T-helper 1 cell treated with Interleukin-12 subunit alpha and Interleukin-12 subunit beta and Interleukin-4 antibody, amounts not matched to agents 30 μg/mL and 1 μg/mL, for 36 hours (primary cell): ENCODE results near the gene TYW1B.
"Not testable (repeated sequence)": the region's sequence is repeated elsewhere in the genome, so short reads cannot be mapped to it uniquely, and the experiment has no call there.

ENCODE experiments used
- H3K27ac Mint-ChIP-seq: one replicate; pipeline ENCODE4 v1.8.0; 2021; ENCODE audit warnings: mild to moderate bottlenecking, mixed read lengths
- H3K27me3 Mint-ChIP-seq: one replicate; pipeline ENCODE4 v1.8.0; 2021; ENCODE audit warnings: low read depth, mixed read lengths
- H3K36me3 Mint-ChIP-seq: one replicate; pipeline ENCODE4 v1.8.0; 2021; ENCODE audit warnings: low read depth, mixed read lengths
- H3K4me1 Mint-ChIP-seq: one replicate; pipeline ENCODE4 v1.8.0; 2021; ENCODE audit warnings: low read depth, mixed read lengths
- H3K4me3 Mint-ChIP-seq: one replicate; pipeline ENCODE4 v1.8.0; 2021; ENCODE audit warnings: mild to moderate bottlenecking, moderate library complexity, mixed read lengths
- H3K9me3 Mint-ChIP-seq: one replicate; pipeline ENCODE4 v1.8.0; 2021; ENCODE audit warnings: mixed read lengths

The TYW1B gene

GRCh38 chr7:72790698-72791060, 37.3 kb downstream of the TYW1B start:
- H3K36me3 Mint-ChIP-seq, H3K4me1 Mint-ChIP-seq, H3K9me3 Mint-ChIP-seq, H3K27me3 Mint-ChIP-seq, H3K4me3 Mint-ChIP-seq, H3K27ac Mint-ChIP-seq: not testable (repeated sequence)

DNA sequence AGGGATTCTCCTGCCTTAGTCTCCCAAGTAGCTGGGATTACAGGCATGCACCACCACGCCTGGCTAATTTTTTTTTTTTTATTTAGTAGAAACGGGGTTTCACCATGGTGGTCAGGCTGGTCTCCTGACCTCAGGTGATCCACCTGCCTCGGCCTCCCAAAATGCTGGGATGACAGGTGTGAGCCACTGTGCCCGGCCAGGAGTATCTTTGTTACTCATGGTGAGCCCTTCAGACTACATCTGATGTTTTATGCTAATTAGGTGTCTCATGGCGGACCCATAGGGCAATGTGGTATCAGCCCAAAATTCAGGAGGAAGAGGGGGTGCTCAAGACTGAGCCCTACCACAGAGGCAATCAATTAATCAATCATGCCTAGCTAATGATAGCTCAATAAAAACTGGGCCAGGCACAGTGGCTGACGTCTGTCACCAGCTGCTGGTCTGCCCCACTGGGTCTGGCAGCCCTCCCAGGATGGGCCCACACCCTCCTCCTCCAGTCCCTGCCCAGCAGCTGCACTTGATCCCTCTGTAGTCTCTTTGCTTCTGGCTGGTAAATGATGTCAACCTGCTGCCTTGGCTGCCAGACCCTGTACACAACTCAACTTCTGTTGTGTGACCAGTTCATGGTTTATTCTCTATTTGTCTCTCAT, 37.8 kb downstream of the TYW1B start:
- not testable (repeated sequence) for H3K4me3 Mint-ChIP-seq, H3K9me3 Mint-ChIP-seq, H3K36me3 Mint-ChIP-seq, H3K27me3 Mint-ChIP-seq, H3K4me1 Mint-ChIP-seq, H3K27ac Mint-ChIP-seq

GRCh38 chr7:72785166-72785955, 42.6 kb downstream of the TYW1B start:
- Mint-ChIP-seq H3K4me3 (no peak overlapping the region), H3K27ac (no peak overlapping the region), H3K27me3 (no peaks in the 10 kb centered on the region), H3K9me3 (no peaks in the 10 kb centered on the region), H3K36me3 (no peaks in the 10 kb centered on the region), H3K4me1 (no peaks in the 10 kb centered on the region)

GRCh38 chr7:72783601-72784370, 44.2 kb downstream of the TYW1B start:
- H3K36me3 Mint-ChIP-seq, H3K27ac Mint-ChIP-seq, H3K9me3 Mint-ChIP-seq: not testable (repeated sequence)

GRCh38 chr7:72781631-72782030, 46.4 kb downstream of the TYW1B start:
- Mint-ChIP-seq H3K9me3 (no peaks in the 10 kb centered on the region), H3K36me3 (no peaks in the 10 kb centered on the region), H3K4me1 (no peaks in the 10 kb centered on the region), H3K27ac (no peak overlapping the region), H3K4me3 (no peak overlapping the region), H3K27me3 (no peaks in the 10 kb centered on the region)

More at GRCh38 chr7:72783601-72784370, 44.2 kb downstream of the TYW1B start:
- not testable (repeated sequence) for H3K4me3 Mint-ChIP-seq, H3K27me3 Mint-ChIP-seq, H3K4me1 Mint-ChIP-seq

DNA sequence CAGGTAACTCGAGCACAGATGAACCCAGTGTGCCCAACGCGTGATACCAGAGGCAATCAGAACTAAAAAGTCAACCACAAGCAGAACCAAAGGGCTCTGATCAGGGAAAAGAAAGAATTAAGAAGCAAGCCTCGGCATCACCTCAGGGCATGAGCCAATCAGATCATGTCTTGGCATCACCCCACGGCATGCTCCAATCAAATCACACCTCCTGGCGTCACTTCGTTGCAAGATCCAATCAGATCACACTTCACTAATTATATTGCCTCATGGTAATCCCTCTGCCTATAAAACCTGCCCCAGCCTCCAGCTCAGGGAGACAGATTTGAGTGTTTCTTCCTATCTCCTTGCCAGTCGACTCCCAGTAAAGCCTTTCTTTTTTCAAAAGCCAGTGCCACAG, 46.8 kb downstream of the TYW1B start:
- no peaks in the 10 kb centered on the region for H3K4me1 Mint-ChIP-seq
- H3K27me3 Mint-ChIP-seq = no peaks in the 10 kb centered on the region
- no peaks in the 10 kb centered on the region for H3K9me3 Mint-ChIP-seq
- no peak overlapping the region for H3K4me3 Mint-ChIP-seq
- H3K36me3 Mint-ChIP-seq = peaks cover under 1% of the 10 kb centered on the region
- H3K27ac Mint-ChIP-seq = no peak overlapping the region

- not testable (repeated sequence) for H3K27me3 Mint-ChIP-seq, H3K27ac Mint-ChIP-seq, H3K36me3 Mint-ChIP-seq, H3K4me1 Mint-ChIP-seq, H3K4me3 Mint-ChIP-seq, H3K9me3 Mint-ChIP-seq
Measured at GRCh38 chr7:72780289-72780894, 47.6 kb downstream of the TYW1B start.

DNA sequence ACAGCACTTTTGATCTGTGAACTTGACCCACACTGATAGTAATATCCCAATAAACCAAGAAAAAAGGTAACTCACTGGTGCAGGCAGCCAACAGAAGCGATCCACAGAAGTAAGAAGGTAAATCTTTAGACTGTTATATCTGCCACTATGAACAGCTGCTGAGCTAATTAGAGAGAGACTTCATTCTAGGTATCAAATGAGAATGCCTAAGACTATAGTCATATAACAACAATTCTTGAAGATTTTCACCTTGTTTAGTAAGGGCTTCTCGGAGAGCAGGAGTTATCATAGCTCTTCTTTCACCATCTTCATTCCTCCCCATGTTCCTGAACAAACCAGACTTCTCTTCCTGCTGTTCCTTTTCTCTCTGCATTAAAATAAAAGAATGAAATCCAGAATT, 50.8 kb downstream of the TYW1B start:
- not testable (repeated sequence) for H3K4me3 Mint-ChIP-seq, H3K27ac Mint-ChIP-seq, H3K4me1 Mint-ChIP-seq, H3K9me3 Mint-ChIP-seq, H3K27me3 Mint-ChIP-seq
- H3K36me3 Mint-ChIP-seq = peaks cover 13% of the 10 kb centered on the region

DNA sequence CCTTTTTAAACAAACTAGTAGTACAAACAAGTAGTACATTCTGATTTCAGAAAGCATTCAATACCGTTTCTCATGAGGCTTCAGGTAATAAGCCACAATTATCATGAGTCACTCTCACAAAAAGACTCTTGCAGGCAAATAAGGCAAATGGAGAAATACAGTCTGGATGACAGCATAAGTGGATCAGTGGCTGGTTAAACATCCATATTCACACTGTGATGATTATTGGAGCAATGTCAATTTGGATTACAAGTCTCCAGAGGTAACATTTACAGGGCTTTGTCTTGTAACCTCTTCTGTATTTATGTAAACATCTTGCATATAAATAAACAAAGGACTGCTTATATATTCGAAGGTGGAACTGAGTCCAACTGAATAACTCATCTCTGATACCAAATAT, 55.4 kb downstream of the TYW1B start:
- not testable (repeated sequence) for H3K27ac Mint-ChIP-seq, H3K4me3 Mint-ChIP-seq, H3K27me3 Mint-ChIP-seq, H3K4me1 Mint-ChIP-seq
- Mint-ChIP-seq H3K9me3 (peaks cover 12% of the 10 kb centered on the region), H3K36me3 (peaks cover 19% of the 10 kb centered on the region)

DNA sequence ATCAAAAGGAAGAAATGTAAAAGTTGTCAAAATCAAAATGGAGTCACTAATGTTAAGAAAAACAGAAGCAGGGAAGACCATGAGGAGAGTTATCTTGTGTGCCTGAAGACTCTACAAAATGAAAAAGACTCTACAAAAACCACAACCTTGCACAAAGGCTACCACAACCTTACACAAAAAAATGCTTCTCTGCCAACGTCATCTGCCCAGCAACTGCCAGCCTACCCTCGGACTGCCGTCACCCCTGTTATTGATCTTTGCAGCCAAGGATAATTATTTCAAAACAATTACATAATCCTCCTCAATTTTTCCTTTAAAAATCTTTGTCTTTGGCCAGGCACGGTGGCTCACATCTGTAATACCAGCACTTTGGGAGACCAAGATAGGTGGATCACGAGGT, 61.0 kb downstream of the TYW1B start:
- H3K27me3 Mint-ChIP-seq, H3K4me3 Mint-ChIP-seq, H3K36me3 Mint-ChIP-seq, H3K27ac Mint-ChIP-seq, H3K4me1 Mint-ChIP-seq: not testable (repeated sequence)
- peaks cover 14% of the 10 kb centered on the region for H3K9me3 Mint-ChIP-seq

- H3K9me3 Mint-ChIP-seq = peaks cover 20% of the 10 kb centered on the region
- H3K4me3 Mint-ChIP-seq = no peak overlapping the region
- H3K27me3 Mint-ChIP-seq = no peaks in the 10 kb centered on the region
- H3K4me1 Mint-ChIP-seq = no peaks in the 10 kb centered on the region
- no peaks in the 10 kb centered on the region for H3K36me3 Mint-ChIP-seq
- no peak overlapping the region for H3K27ac Mint-ChIP-seq
Measured at GRCh38 chr7:72760602-72761001, 67.4 kb downstream of the TYW1B start.

- no peaks in the 10 kb centered on the region for H3K4me1 Mint-ChIP-seq
- H3K27ac Mint-ChIP-seq = no peak overlapping the region
- H3K27me3 Mint-ChIP-seq = no peaks in the 10 kb centered on the region
- H3K9me3 Mint-ChIP-seq = peaks cover 10% of the 10 kb centered on the region
- no peaks in the 10 kb centered on the region for H3K36me3 Mint-ChIP-seq
- H3K4me3 Mint-ChIP-seq = no peak overlapping the region
Measured at GRCh38 chr7:72754312-72754711, 73.7 kb downstream of the TYW1B start.

GRCh38 chr7:72753781-72754180, 74.2 kb downstream of the TYW1B start:
- no peaks in the 10 kb centered on the region for H3K4me1 Mint-ChIP-seq
- H3K9me3 Mint-ChIP-seq = peaks cover 8% of the 10 kb centered on the region
- H3K4me3 Mint-ChIP-seq = no peak overlapping the region
- no peaks in the 10 kb centered on the region for H3K36me3 Mint-ChIP-seq
- H3K27me3 Mint-ChIP-seq = no peaks in the 10 kb centered on the region
- no peak overlapping the region for H3K27ac Mint-ChIP-seq

DNA sequence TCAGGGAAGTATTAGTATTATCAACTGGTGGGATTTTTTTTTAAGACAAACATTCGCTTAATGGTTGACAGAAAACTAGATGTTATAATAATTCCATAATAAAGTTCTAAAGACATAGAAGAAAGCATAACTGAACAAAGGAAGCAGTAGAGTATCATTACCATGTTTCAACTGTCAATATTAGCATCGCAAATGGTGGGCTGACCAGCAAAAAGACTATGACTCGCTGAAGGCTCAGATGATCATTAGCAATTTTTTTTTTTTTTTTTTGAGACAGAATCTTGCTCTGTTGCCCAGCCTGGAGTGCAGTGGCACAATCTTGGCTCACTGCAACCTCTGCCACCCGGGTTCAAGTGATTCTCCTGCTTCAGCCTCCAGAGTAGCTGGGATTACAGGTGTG, 74.8 kb downstream of the TYW1B start:
- not testable (repeated sequence) for H3K4me3 Mint-ChIP-seq, H3K27ac Mint-ChIP-seq, H3K36me3 Mint-ChIP-seq, H3K9me3 Mint-ChIP-seq, H3K27me3 Mint-ChIP-seq, H3K4me1 Mint-ChIP-seq

- no peaks in the 10 kb centered on the region for H3K36me3 Mint-ChIP-seq
- H3K27me3 Mint-ChIP-seq = no peaks in the 10 kb centered on the region
- H3K27ac Mint-ChIP-seq = no peak overlapping the region
- no peaks in the 10 kb centered on the region for H3K4me1 Mint-ChIP-seq
- no peaks in the 10 kb centered on the region for H3K9me3 Mint-ChIP-seq
- H3K4me3 Mint-ChIP-seq = no peak overlapping the region
Measured at GRCh38 chr7:72751978-72752377, 76.0 kb downstream of the TYW1B start.
